SK-N-SH treated with all-trans-retinoic acid at 6 μM for 48 hours (cell line): Measurements from ENCODE around the gene PDE4B.

Source experiments
- OSR1 ChIP-seq: fragments of 250-450 bp; sonication (Bioruptor Pico); IDR thresholded peaks from 2 replicates; pipeline ENCODE4 v1.8.0; 2022; ENCODE audit warnings: moderate library complexity, mild to moderate bottlenecking, inconsistent platforms
- PPARA ChIP-seq: fragments of 250-450 bp; sonication (Bioruptor Pico); IDR thresholded peaks from 2 replicates; pipeline ENCODE4 v1.5.0; 2020; ENCODE audit warnings: mild to moderate bottlenecking, borderline replicate concordance

DNA sequence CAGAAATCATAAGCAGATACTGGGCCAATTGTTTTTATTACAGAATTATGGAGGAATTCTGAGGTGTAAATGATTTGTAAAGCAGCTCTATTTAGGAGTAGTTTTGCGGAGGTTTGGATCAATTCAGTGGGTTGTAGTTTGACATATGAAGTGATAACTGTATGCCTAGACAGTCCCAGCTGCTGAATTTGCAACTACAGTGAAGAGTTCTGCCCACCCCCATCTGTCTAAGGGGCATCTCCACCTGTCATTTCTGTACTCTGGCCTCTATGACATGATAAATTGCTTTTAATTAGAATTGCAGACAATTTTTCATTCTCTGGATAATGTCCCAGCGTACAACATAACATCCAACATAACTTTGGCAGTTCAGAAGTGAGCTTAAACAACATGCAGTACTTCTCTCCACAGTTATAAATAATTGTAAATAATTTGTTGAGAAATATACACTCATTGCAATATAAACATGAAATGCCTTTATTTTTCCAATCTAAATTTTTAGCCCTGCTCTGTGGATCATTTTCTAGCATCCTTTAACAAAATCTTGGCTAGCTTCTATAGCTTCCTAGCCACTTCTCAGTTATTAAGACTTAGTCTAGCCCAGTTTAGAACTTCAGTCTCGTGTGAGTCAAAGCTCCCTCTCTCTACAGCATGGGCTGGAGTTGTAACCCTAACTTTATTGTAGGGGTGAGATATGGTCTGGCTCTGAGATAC lies 52.3 kb downstream of the PDE4B start:
- no peak for TF ChIP-seq OSR1 (CRISPR knock-in tag)
- no peak for TF ChIP-seq PPARA (CRISPR knock-in tag)
